ENCODE data around the gene JAKMIP1. TPM values are rescaled to one million over a fixed set of nuclear protein-coding genes. Genes with fewer than 3 reads are reported as not detected.

JAKMIP1 gene
- polyA plus RNA-seq, 1 experiment = not detected

DNA sequence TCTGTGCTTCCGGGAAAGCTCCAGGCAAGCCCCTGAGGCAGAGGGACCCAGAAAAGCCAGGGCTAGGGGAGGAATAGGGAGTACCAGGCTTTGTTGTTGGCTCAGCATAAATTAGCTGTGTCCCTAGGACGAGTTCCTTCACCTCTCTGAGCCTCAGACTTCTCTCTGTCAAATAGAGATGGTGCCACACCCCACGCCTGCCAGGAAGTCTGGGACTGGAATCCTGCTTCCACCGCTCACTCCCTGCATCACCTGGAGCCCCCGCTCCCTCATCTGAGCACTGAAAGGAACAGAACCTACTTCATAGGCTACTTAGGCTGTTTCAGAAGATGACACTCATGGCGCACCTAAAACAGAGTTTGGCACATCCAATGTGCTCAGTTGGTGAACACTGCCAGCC, 8.1 kb upstream of the JAKMIP1 start:
- no peak for DNase-seq (ENCODE audit: low read depth, low spot score)
- CTCF ChIA-PET = no interaction called here
- POLR2A ChIA-PET = no interaction called here
- peaks cover 5% of the 10 kb centered on the region for H3K27me3 ChIP-seq (ENCODE audit: control insufficient read depth, insufficient read depth, low read length)
- H3K9me3 ChIP-seq (ENCODE audit: control insufficient read depth, insufficient read depth, low read length) = no peaks in the 10 kb centered on the region
- H3K27ac ChIP-seq (ENCODE audit: low read depth, low read length) = no peak overlapping the region
- TF ChIP-seq CTCF (IDR thresholded peaks at IDR 0.05; ENCODE audit: low read depth, low read length) = no peak
- H3K4me3 ChIP-seq (ENCODE audit: low read depth, low read length) = no peak overlapping the region

GRCh38 chr4:6207602-6208001, 7.3 kb upstream of the JAKMIP1 start:
- no peak overlapping the region for H3K27ac ChIP-seq (ENCODE audit: low read depth, low read length)
- TF ChIP-seq CTCF (IDR thresholded peaks at IDR 0.05; ENCODE audit: low read depth, low read length) = no peak
- peaks cover 8% of the 10 kb centered on the region for H3K27me3 ChIP-seq (ENCODE audit: control insufficient read depth, insufficient read depth, low read length)
- H3K9me3 ChIP-seq (ENCODE audit: control insufficient read depth, insufficient read depth, low read length) = no peaks in the 10 kb centered on the region
- ChIA-PET POLR2A (no interaction called here), CTCF (no interaction called here)
- no peak for DNase-seq (ENCODE audit: low read depth, low spot score)
- no peak overlapping the region for H3K4me3 ChIP-seq (ENCODE audit: low read depth, low read length)

- no peak overlapping the region for H3K27ac ChIP-seq (ENCODE audit: low read depth, low read length)
- ChIA-PET CTCF (interaction anchor here (1.5 kb wide), 1 partner anchor 208 kb away, joined by 4 read pairs; no protein-coding TSS in a partner anchor), POLR2A (interaction anchor here (0.6 kb wide), 1 partner anchor 13 kb away, joined by 3 read pairs; no protein-coding TSS in a partner anchor)
- H3K27me3 ChIP-seq (ENCODE audit: control insufficient read depth, insufficient read depth, low read length) = peaks cover 8% of the 10 kb centered on the region
- no peak for DNase-seq (ENCODE audit: low read depth, low spot score)
- H3K9me3 ChIP-seq (ENCODE audit: control insufficient read depth, insufficient read depth, low read length) = no peaks in the 10 kb centered on the region
- no peak overlapping the region for H3K4me3 ChIP-seq (ENCODE audit: low read depth, low read length)
- TF ChIP-seq CTCF (IDR thresholded peaks at IDR 0.05; ENCODE audit: low read depth, low read length) = no peak
Measured at GRCh38 chr4:6206771-6207290, 6.5 kb upstream of the JAKMIP1 start.

GRCh38 chr4:6205973-6206372, 5.6 kb upstream of the JAKMIP1 start:
- Histone ChIP-seq H3K27me3 (ENCODE audit: control insufficient read depth, insufficient read depth, low read length) (peaks cover 13% of the 10 kb centered on the region), H3K4me3 (ENCODE audit: low read depth, low read length) (no peak overlapping the region), H3K9me3 (ENCODE audit: control insufficient read depth, insufficient read depth, low read length) (peaks cover 3% of the 10 kb centered on the region; the same call in 1 of the 2 replicates), H3K27ac (ENCODE audit: low read depth, low read length) (no peak overlapping the region)
- ChIA-PET POLR2A (no interaction called here), CTCF (interaction anchor here (1.5 kb wide), 1 partner anchor 207 kb away, joined by 4 read pairs; no protein-coding TSS in a partner anchor)
- no peak for TF ChIP-seq CTCF (IDR thresholded peaks at IDR 0.05; ENCODE audit: low read depth, low read length)
- no peak for DNase-seq (ENCODE audit: low read depth, low spot score)

DNA sequence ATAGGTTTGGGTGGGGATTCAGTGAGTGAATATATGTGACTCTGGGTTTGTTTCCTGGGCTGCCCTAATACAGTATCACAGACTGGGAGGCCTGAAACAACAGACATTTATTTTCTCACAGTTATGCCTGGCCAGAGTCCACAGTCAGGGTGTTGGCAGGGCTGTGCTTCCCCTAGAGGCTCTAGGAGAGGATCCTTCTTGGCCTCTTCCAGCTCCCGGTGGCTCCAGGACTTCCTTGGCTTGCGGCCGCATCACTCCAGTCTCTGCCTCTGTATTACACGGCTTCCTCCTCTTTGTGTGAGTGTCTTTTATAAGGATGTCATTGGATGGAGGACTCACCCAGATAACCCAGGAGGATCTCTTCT, 5.2 kb upstream of the JAKMIP1 start:
- no peak for TF ChIP-seq CTCF (IDR thresholded peaks at IDR 0.05; ENCODE audit: low read depth, low read length)
- no peak overlapping the region for H3K4me3 ChIP-seq (ENCODE audit: low read depth, low read length)
- ChIA-PET POLR2A (no interaction called here), CTCF (interaction anchor here (1.5 kb wide), 1 partner anchor 207 kb away, joined by 4 read pairs; no protein-coding TSS in a partner anchor)
- H3K9me3 ChIP-seq (ENCODE audit: control insufficient read depth, insufficient read depth, low read length) = peaks cover 5% of the 10 kb centered on the region; the same call in 1 of the 2 replicates
- H3K27ac ChIP-seq (ENCODE audit: low read depth, low read length) = no peak overlapping the region
- DNase-seq (ENCODE audit: low read depth, low spot score) = no peak
- H3K27me3 ChIP-seq (ENCODE audit: control insufficient read depth, insufficient read depth, low read length) = peaks cover 16% of the 10 kb centered on the region

Measured in AG04450 (cell line).